GM12878 (cell line): ENCODE results near the gene APOE. TPM values are rescaled to one million over a fixed set of nuclear protein-coding genes. Genes with fewer than 3 reads are reported as not detected.

Source experiments
- BACH1 ChIP-seq: fragments of 450-650 bp; IDR thresholded peaks from 2 replicates; pipeline ENCODE4 v1.6.1; 2017; ENCODE audit warnings: mild to moderate bottlenecking, borderline replicate concordance
- BMI1 ChIP-seq: fragments of 450-650 bp; IDR thresholded peaks from 2 replicates; pipeline ENCODE4 v1.6.1; 2016; ENCODE audit warnings: mild to moderate bottlenecking, moderate library complexity, borderline replicate concordance
- CBX5 ChIP-seq: sonication (generic); IDR thresholded peaks from 2 replicates; pipeline ENCODE4 v1.6.1; 2016; ENCODE audit warnings: low read depth, moderate library complexity, mild to moderate bottlenecking, inconsistent platforms
- EZH2 ChIP-seq: IDR thresholded peaks from 2 replicates; pipeline ENCODE4 v1.6.1; 2012; ENCODE audit warnings: low read depth, mild to moderate bottlenecking, control low read depth, inconsistent platforms, low read length, borderline replicate concordance; ENCODE audit not compliant: control insufficient read depth
- GATAD2B ChIP-seq: fragments of 450-650 bp; conservative IDR thresholded peaks from 2 replicates; pipeline ENCODE4 v1.6.1; 2017; ENCODE audit warnings: low read depth, mild to moderate bottlenecking, moderate library complexity
- HDAC6 ChIP-seq: fragments of 200-600 bp; sonication (generic); IDR thresholded peaks from one replicate; pipeline ENCODE4 v1.8.0; 2017; ENCODE audit warnings: antibody characterized with exemption; ENCODE audit not compliant: unreplicated experiment
- KLF5 ChIP-seq: fragments of 450-650 bp; IDR thresholded peaks from 2 replicates; pipeline ENCODE4 v1.6.1; 2014; ENCODE audit warnings: mild to moderate bottlenecking; ENCODE audit not compliant: partially characterized antibody
- MEF2B ChIP-seq: fragments of 450-650 bp; IDR thresholded peaks from 2 replicates; pipeline ENCODE4 v1.6.1; 2018; ENCODE audit warnings: mild to moderate bottlenecking, moderate library complexity; ENCODE audit not compliant: partially characterized antibody, poor library complexity, severe bottlenecking
- MXI1 ChIP-seq: fragments of 150-350 bp; IDR thresholded peaks from 2 replicates; pipeline ENCODE4 v1.6.1; 2011; ENCODE audit warnings: low read depth, mild to moderate bottlenecking, inconsistent platforms, low read length, improper control_type of control experiment
- NFYB ChIP-seq: IDR thresholded peaks from 2 replicates; pipeline ENCODE4 v1.6.1; 2011; ENCODE audit warnings: low read depth, mild to moderate bottlenecking, low read length, improper control_type of control experiment, moderate library complexity; ENCODE audit not compliant: insufficient read depth
- NR2C1 ChIP-seq: fragments of 450-650 bp; IDR thresholded peaks from 2 replicates; pipeline ENCODE4 v1.6.1; 2017; ENCODE audit warnings: antibody characterized with exemption, mild to moderate bottlenecking, moderate library complexity
- NRF1 ChIP-seq: conservative IDR thresholded peaks from 2 replicates; pipeline ENCODE4 v1.6.1; 2011; ENCODE audit warnings: mild to moderate bottlenecking, low read depth, low read length, improper control_type of control experiment
- PML ChIP-seq: IDR thresholded peaks from 2 replicates; pipeline ENCODE4 v1.6.1; 2012; ENCODE audit warnings: low read length, inconsistent platforms
- SMAD1 ChIP-seq: fragments of 450-650 bp; IDR thresholded peaks from 2 replicates; pipeline ENCODE4 v1.6.1; 2018; ENCODE audit warnings: mild to moderate bottlenecking, low read depth; ENCODE audit not compliant: partially characterized antibody
- SMAD5 ChIP-seq: IDR thresholded peaks from 2 replicates; pipeline ENCODE4 v1.6.1; 2016; ENCODE audit warnings: antibody characterized with exemption, low read depth
- SMARCA5 ChIP-seq: fragments of 450-650 bp; IDR thresholded peaks from 2 replicates; pipeline ENCODE4 v1.6.1; 2017; ENCODE audit warnings: mild to moderate bottlenecking
- TBL1XR1 ChIP-seq: IDR thresholded peaks from 2 replicates; pipeline ENCODE4 v1.6.1; 2012; ENCODE audit warnings: low read depth, low read length, improper control_type of control experiment
- TCF7 ChIP-seq: IDR thresholded peaks from 2 replicates; pipeline ENCODE4 v1.6.1; 2014; ENCODE audit warnings: antibody characterized with exemption, borderline replicate concordance
- YBX1 ChIP-seq: fragments of 450-650 bp; IDR thresholded peaks from 2 replicates; pipeline ENCODE4 v1.6.1; 2016; ENCODE audit warnings: antibody characterized with exemption
- polyA plus RNA-seq, 11 experiments: library from polyadenylated mRNA; depleted of rRNA in 4 of 11; unstranded in 6 of 11; stranded (reverse) in 5 of 11; fragments of >200 nt; fragmentation: Nextera tagmentation in 4 of 11; fragmentation: Illumina TruSeq in 1 of 11; extraction: Ambion mirVana in 4 of 11; extraction: Trizol in 1 of 11; gene quantifications; 1 replicate in 1 of 11; 2 replicates in 10 of 11; pipeline versions ENCODE4 v1.2.1 to v1.2.3, GENCODE V29; 2011 to 2016; ENCODE audit warnings: inconsistent platforms in 2 of 11, missing spikeins in 2 of 11, low read depth in 1 of 11
- total RNA-seq, 4 experiments: library from RNA; depleted of rRNA in 3 of 4; stranded (reverse); fragments of >200 nt in 3 of 4; fragmentation: Illumina TruSeq in 1 of 4; extraction: Trizol in 1 of 4; gene quantifications; 2 replicates each; pipeline versions ENCODE4 v1.2.1 to v1.2.3, GENCODE V29; 2013 to 2021
- TF ChIP-seq, protein P1 (sequence below): fragments of 450-650 bp; formaldehyde crosslinking; IDR thresholded peaks from 2 replicates; pipeline ENCODE4 v1.4.0; 2022; ENCODE audit warnings: mild to moderate bottlenecking, moderate library complexity
- TF ChIP-seq, protein P2 (sequence below): fragments of 450-650 bp; IDR thresholded peaks from 2 replicates; pipeline ENCODE4 v1.6.1; 2016; ENCODE audit warnings: mild to moderate bottlenecking
- TF ChIP-seq, protein P3 (sequence below): fragments of 450-650 bp; IDR thresholded peaks from 2 replicates; pipeline ENCODE4 v1.6.1; 2016; ENCODE audit warnings: mild to moderate bottlenecking
- TF ChIP-seq, protein P4 (sequence below): IDR thresholded peaks from 2 replicates; pipeline ENCODE4 v1.6.1; 2012; ENCODE audit warnings: low read depth, low read length, improper control_type of control experiment

Gene APOE
- total and polyA plus RNA-seq, 10 of the 15 experiments (the other 5 are each of a cell fraction or from before 2014, with no cell fraction given), result 0.22 to 3.7 (median 0.44) TPM; not detected in 4

DNA sequence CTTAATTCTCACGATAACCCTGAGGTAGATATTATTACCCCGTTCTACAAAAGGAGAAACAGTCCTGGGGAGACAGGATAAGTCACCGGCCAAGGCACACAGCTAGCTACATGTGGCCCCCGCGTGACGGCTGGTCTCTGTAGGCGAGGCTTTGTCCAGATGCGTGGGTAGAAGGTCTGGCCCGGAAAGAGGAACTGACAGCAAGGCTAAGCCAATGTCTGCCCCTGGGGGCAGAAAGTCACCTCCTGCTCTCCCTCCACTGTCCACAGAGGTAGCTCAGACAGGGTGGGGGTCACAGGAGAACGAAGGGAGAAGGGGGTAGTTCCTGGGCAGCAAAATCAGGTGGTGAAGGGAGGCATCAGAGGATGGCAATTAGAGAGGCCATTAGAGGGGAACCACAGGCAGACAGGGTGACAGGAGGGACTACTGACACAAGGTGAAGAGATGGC lies 38.2 kb downstream of the APOE start (continued):
- TF ChIP-seq MXI1, result peak; percentile 74
- TF ChIP-seq, protein P1, sequence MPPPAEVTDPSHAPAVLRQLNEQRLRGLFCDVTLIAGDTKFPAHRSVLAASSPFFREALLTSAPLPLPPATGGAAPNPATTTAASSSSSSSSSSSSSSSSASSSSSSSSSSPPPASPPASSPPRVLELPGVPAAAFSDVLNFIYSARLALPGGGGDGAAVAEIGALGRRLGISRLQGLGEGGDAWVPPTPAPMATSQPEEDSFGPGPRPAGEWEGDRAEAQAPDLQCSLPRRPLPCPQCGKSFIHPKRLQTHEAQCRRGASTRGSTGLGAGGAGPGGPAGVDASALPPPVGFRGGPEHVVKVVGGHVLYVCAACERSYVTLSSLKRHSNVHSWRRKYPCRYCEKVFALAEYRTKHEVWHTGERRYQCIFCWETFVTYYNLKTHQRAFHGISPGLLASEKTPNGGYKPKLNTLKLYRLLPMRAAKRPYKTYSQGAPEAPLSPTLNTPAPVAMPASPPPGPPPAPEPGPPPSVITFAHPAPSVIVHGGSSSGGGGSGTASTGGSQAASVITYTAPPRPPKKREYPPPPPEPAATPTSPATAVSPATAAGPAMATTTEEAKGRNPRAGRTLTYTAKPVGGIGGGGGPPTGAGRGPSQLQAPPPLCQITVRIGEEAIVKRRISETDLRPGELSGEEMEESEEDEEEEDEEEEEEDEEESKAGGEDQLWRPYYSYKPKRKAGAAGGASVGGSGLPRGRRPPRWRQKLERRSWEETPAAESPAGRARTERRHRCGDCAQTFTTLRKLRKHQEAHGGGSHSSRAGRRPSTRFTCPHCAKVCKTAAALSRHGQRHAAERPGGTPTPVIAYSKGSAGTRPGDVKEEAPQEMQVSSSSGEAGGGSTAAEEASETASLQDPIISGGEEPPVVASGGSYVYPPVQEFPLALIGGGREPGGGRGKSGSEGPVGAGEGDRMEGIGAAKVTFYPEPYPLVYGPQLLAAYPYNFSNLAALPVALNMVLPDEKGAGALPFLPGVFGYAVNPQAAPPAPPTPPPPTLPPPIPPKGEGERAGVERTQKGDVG (CRISPR knock-in tag), result no peak
- no peak for TF ChIP-seq NRF1
- TF ChIP-seq CBX5, result no peak
- TF ChIP-seq NR2C1, result no peak
- TF ChIP-seq PML, result no peak
- TF ChIP-seq SMAD5, result no peak
- no peak for TF ChIP-seq HDAC6
- TF ChIP-seq GATAD2B, result 0 out of 2 replicates have a peak, but pooled peaks have one; percentile 16
- TF ChIP-seq, protein P2, sequence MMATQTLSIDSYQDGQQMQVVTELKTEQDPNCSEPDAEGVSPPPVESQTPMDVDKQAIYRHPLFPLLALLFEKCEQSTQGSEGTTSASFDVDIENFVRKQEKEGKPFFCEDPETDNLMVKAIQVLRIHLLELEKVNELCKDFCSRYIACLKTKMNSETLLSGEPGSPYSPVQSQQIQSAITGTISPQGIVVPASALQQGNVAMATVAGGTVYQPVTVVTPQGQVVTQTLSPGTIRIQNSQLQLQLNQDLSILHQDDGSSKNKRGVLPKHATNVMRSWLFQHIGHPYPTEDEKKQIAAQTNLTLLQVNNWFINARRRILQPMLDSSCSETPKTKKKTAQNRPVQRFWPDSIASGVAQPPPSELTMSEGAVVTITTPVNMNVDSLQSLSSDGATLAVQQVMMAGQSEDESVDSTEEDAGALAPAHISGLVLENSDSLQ, result peak; percentile 82
- TF ChIP-seq KLF5, result no peak
- no peak for TF ChIP-seq SMARCA5
- TF ChIP-seq NFYB, result 0 out of 2 replicates have a peak, but pooled peaks have one; percentile 42
- no peak for TF ChIP-seq BACH1
- TF ChIP-seq BMI1, result no peak
- TF ChIP-seq TBL1XR1, result no peak
- no peak for TF ChIP-seq MEF2B
- no peak for TF ChIP-seq EZH2
- TF ChIP-seq YBX1, result no peak
- TF ChIP-seq SMAD1, result no peak
- no peak for TF ChIP-seq TCF7
- TF ChIP-seq, protein P3, sequence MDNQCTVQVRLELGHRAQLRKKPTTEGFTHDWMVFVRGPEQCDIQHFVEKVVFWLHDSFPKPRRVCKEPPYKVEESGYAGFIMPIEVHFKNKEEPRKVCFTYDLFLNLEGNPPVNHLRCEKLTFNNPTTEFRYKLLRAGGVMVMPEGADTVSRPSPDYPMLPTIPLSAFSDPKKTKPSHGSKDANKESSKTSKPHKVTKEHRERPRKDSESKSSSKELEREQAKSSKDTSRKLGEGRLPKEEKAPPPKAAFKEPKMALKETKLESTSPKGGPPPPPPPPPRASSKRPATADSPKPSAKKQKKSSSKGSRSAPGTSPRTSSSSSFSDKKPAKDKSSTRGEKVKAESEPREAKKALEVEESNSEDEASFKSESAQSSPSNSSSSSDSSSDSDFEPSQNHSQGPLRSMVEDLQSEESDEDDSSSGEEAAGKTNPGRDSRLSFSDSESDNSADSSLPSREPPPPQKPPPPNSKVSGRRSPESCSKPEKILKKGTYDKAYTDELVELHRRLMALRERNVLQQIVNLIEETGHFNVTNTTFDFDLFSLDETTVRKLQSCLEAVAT, result no peak
- TF ChIP-seq, protein P4, sequence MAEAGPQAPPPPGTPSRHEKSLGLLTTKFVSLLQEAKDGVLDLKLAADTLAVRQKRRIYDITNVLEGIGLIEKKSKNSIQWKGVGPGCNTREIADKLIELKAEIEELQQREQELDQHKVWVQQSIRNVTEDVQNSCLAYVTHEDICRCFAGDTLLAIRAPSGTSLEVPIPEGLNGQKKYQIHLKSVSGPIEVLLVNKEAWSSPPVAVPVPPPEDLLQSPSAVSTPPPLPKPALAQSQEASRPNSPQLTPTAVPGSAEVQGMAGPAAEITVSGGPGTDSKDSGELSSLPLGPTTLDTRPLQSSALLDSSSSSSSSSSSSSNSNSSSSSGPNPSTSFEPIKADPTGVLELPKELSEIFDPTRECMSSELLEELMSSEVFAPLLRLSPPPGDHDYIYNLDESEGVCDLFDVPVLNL, result no peak
